SH-SY5Y (cell line): ENCODE measurements around the gene PIP4K2B.

Source experiments
- GATA2 ChIP-seq: IDR thresholded peaks from 2 replicates; pipeline ENCODE4 v1.6.1; 2011; ENCODE audit warnings: mild to moderate bottlenecking, low read depth, low read length
- GATA3 ChIP-seq: IDR thresholded peaks from 2 replicates; pipeline ENCODE4 v1.6.1; 2011; ENCODE audit warnings: low read depth, mild to moderate bottlenecking, low read length, moderate library complexity

- no peak for TF ChIP-seq GATA3
- TF ChIP-seq GATA2 = no peak
Observed at GRCh38 chr17:38768417-38768816, 30.9 kb downstream of the PIP4K2B start.
